Spleen (tissue), 11 donors: ENCODE results near the gene GBP2. TPM values are rescaled to one million over a fixed set of nuclear protein-coding genes. Genes with fewer than 3 reads are reported as not detected.

Experiments
- DNase-seq: peaks from one replicate; pipeline ENCODE4 v3.0.0-alpha.2; 2020
- H3K27ac ChIP-seq, 8 donors: fragments of 200-600 bp; sonication (generic) in 7 of 8; 1 replicate in 4 of 8; 2 replicates in 4 of 8; pipeline versions ENCODE4 v1.5.0 to v1.8.0; 2016 to 2021; ENCODE audit warnings: inconsistent platforms in 4 of 8, mild to moderate bottlenecking in 4 of 8, moderate library complexity in 1 of 8
- H3K27me3 ChIP-seq, 7 donors: fragments of 200-600 bp; sonication (generic) in 6 of 7; replicated peaks in 1 of 7; 1 replicate in 4 of 7; 2 replicates in 3 of 7; pipeline versions ENCODE4 v1.5.0 to v1.8.0; 2016 to 2021; ENCODE audit warnings: inconsistent platforms in 3 of 7, mild to moderate bottlenecking in 1 of 7
- H3K36me3 ChIP-seq, 6 donors: fragments of 200-600 bp; sonication (generic) in 5 of 6; 1 replicate in 4 of 6; 2 replicates in 2 of 6; pipeline versions ENCODE4 v1.5.0 to v1.8.0; 2016 to 2021; ENCODE audit warnings: inconsistent platforms in 2 of 6
- H3K4me1 ChIP-seq, 6 donors: fragments of 200-600 bp; sonication (generic) in 5 of 6; 1 replicate in 3 of 6; 2 replicates in 3 of 6; pipeline versions ENCODE4 v1.5.0 to v1.8.0; 2016 to 2021; ENCODE audit warnings: inconsistent platforms in 3 of 6
- H3K4me3 ChIP-seq, 8 donors: fragments of 200-600 bp; sonication (generic) in 7 of 8; 1 replicate in 4 of 8; 2 replicates in 4 of 8; pipeline versions ENCODE4 v1.5.0 to v1.8.0; 2016 to 2021; ENCODE audit warnings: inconsistent platforms in 4 of 8, mild to moderate bottlenecking in 4 of 8, moderate library complexity in 2 of 8
- H3K9me3 ChIP-seq, 8 donors: fragments of 200-600 bp; sonication (generic) in 7 of 8; 1 replicate in 4 of 8; 2 replicates in 4 of 8; pipeline versions ENCODE4 v1.5.0 to v1.8.0; 2016 to 2021; ENCODE audit warnings: inconsistent platforms in 4 of 8
- POLR2A ChIP-seq, 3 donors: fragments of 450-650 bp; IDR thresholded peaks; one replicate each; pipeline ENCODE4 v1.5.1; 2017; ENCODE audit warnings: antibody characterized with exemption in 3 of 3, mild to moderate bottlenecking in 1 of 3
- POLR2AphosphoS5 ChIP-seq, 3 donors: sonication (generic); formaldehyde crosslinking; IDR thresholded peaks; one replicate each; pipeline ENCODE4 v1.5.1; 2017; ENCODE audit warnings: antibody characterized with exemption in 3 of 3
- WGBS, 5 donors: extraction: QIAGEN DNeasy Blood & Tissue Kit in 3 of 5; methylation state at CpG; one replicate each; pipeline versions ENCODE4 v1.1.5 to v1.1.7; 2013 to 2018; 5-methylcytosine and 5-hydroxymethylcytosine counted together
- intact Hi-C: fragments of 100-400 bp; cut with DNase I; formaldehyde crosslinking; loops from one replicate; pipeline ENCODE4 v1.15.0; 2023; ENCODE audit warnings: low total_unique reads
- polyA plus RNA-seq, 3 donors: library from polyadenylated mRNA; stranded (reverse); fragments of 200-250 nt; gene quantifications; one replicate each; pipeline ENCODE4 v1.2.1, GENCODE V29; 2013
- total RNA-seq, 7 donors: library from RNA; depleted of rRNA in 3 of 7; stranded (reverse); fragments of >200 nt in 3 of 7; fragmentation: NEBNext Ultra II Directional in 4 of 7; extraction: Animal tissue kit (Norgen Biotek cat#: 25700) in 4 of 7; gene quantifications; one replicate each; pipeline versions ENCODE4 v1.1.0 to v1.2.1, GENCODE V29; 2016 to 2021
- TF ChIP-seq, protein P1 (sequence below), 11 experiments: fragments of 200-600 bp in 7 of 11; fragments of 450-650 bp in 4 of 11; sonication (generic) in 4 of 11; IDR thresholded peaks in 8 of 11; conservative IDR thresholded peaks in 3 of 11; 1 replicate in 7 of 11; 2 replicates in 4 of 11; pipeline versions ENCODE4 v1.4.0 to v1.8.0; 2016 to 2021; ENCODE audit warnings: antibody characterized with exemption in 11 of 11, inconsistent platforms in 4 of 11, mild to moderate bottlenecking in 1 of 11
- donor health status: healthy with polysubstance abuse.
- donor health status: DM: no; HTN: no; CAD: no; lungs with moderate emphysema.
- donor health status: DM: no; HTN: no; CAD: no.
- donor health status: Bipolar disorder and iron deficiency.
- donor health status: healthy.
- donor health status: DM: no; HTN: no; CAD: no.
- donor health status: DM: yes; HTN: yes; CAD: no.

GBP2 gene
- total and polyA plus RNA-seq, 10 donors = 62.1 to 109 (median 79.6) TPM

- no peak overlapping the region for H3K27ac ChIP-seq
- 81 to 91% (median 86%) methylated on average over 4 of the region's 4 CpGs for WGBS, 5 donors
- no peak overlapping the region for H3K4me3 ChIP-seq
- no peaks in the 10 kb centered on the region for H3K27me3 ChIP-seq
- no peak for DNase-seq
- no peak for TF ChIP-seq POLR2AphosphoS5 (IDR thresholded peaks at IDR 0.05)
- TF ChIP-seq POLR2A (IDR thresholded peaks at IDR 0.05) = no peak
- TF ChIP-seq, protein P1, sequence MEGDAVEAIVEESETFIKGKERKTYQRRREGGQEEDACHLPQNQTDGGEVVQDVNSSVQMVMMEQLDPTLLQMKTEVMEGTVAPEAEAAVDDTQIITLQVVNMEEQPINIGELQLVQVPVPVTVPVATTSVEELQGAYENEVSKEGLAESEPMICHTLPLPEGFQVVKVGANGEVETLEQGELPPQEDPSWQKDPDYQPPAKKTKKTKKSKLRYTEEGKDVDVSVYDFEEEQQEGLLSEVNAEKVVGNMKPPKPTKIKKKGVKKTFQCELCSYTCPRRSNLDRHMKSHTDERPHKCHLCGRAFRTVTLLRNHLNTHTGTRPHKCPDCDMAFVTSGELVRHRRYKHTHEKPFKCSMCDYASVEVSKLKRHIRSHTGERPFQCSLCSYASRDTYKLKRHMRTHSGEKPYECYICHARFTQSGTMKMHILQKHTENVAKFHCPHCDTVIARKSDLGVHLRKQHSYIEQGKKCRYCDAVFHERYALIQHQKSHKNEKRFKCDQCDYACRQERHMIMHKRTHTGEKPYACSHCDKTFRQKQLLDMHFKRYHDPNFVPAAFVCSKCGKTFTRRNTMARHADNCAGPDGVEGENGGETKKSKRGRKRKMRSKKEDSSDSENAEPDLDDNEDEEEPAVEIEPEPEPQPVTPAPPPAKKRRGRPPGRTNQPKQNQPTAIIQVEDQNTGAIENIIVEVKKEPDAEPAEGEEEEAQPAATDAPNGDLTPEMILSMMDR (IDR thresholded peaks at IDR 0.05 in 8 of 11, conservative IDR thresholded peaks at IDR 0.05 in 3 of 11) = no peak
- no peaks in the 10 kb centered on the region for H3K36me3 ChIP-seq
- intact Hi-C loops = no loop called here
- no peaks in the 10 kb centered on the region for H3K9me3 ChIP-seq
- H3K4me1 ChIP-seq = no peaks in the 10 kb centered on the region
Observed at GRCh38 chr1:89170170-89171066, 44.5 kb upstream of the GBP2 start.

DNA sequence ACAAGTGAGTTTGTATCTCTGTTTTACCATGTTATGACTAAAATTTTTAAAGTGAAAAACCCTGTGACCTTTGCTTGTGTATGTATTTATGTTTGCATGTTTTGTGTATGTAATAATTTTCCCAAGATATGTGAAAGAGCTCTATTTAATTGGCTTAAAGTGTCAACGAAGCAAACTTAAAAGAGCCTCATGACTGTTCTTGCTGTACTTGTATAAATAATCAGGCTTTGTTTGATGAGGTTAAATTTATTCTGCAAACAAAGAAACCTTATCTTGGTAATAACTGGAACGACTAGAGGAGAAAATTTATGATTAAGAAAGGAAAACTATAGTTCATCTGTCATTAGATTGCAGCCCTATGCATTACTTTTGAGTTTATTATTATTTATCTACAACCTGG is 43.3 kb upstream of the GBP2 start:
- intact Hi-C loops = no loop called here
- Histone ChIP-seq H3K4me1 (no peaks in the 10 kb centered on the region), H3K27me3 (no peaks in the 10 kb centered on the region), H3K4me3 (no peak overlapping the region), H3K27ac (no peak overlapping the region), H3K36me3 (no peaks in the 10 kb centered on the region), H3K9me3 (no peaks in the 10 kb centered on the region)
- WGBS, 5 donors = 76 to 81% (median 77%) methylated on average over 2 of the region's 2 CpGs
- no peak for DNase-seq
- TF ChIP-seq POLR2A (IDR thresholded peaks at IDR 0.05) (no peak), POLR2AphosphoS5 (IDR thresholded peaks at IDR 0.05) (no peak)
- TF ChIP-seq, protein P1 (IDR thresholded peaks at IDR 0.05 in 8 of 11, conservative IDR thresholded peaks at IDR 0.05 in 3 of 11) = no peak

DNA sequence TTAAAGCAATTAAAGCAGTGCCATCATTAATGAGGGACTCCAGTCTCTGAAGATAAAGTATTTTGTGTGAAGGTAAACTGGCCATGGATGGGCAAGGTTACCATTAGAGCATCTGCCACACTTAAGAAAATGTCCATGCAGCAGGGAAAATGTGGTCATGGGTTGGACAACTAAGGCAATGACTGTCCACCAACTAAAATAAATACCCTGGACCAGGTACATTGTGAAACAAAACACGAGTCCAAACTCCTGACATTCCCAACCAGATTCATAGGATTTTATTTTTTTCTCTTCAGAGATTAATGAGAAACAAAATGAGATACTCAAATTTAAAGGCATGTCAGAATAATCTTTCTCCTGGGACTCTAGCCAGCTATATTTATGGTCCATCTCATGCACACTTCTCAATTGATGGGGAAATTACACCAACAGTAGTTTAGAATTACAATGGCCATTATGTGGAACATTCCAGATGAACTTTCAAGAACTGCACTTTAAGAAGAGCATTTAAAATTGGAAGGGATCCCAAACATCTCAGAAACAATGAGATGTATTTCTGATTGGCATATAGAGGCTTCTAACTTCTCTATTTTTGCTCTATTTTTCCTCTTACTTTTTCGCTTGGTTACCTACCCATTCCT is 41.8 kb upstream of the GBP2 start:
- Histone ChIP-seq H3K27ac (no peak overlapping the region), H3K9me3 (no peaks in the 10 kb centered on the region), H3K27me3 (no peaks in the 10 kb centered on the region), H3K36me3 (no peaks in the 10 kb centered on the region), H3K4me3 (no peak overlapping the region), H3K4me1 (no peaks in the 10 kb centered on the region)
- DNase-seq = no peak
- 77 to 86% (median 83%) methylated on average over 2 of the region's 2 CpGs for WGBS, 5 donors
- TF ChIP-seq, protein P1 (IDR thresholded peaks at IDR 0.05 in 8 of 11, conservative IDR thresholded peaks at IDR 0.05 in 3 of 11) = no peak
- TF ChIP-seq POLR2AphosphoS5 (IDR thresholded peaks at IDR 0.05) (no peak), POLR2A (IDR thresholded peaks at IDR 0.05) (no peak)
- intact Hi-C loops = no loop called here

DNA sequence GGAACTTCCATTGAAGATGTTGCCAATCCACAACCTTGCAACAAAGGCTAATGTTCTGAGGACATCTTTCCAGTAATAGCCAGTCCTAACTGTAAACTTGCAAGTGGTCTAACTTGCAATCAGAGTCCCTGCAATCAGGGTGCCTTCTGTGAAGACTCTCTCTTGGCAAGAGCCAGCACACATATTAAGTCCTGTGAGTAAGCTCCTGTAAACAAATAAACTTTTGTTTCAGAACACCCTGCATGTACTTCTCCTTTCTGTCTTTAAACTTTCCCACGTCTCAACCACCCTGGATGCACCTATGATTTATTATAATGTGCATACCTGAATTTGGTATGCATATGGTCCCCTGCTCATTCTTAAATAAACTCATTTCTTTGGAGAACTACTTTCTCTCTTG is 40.8 kb upstream of the GBP2 start:
- no peak for DNase-seq
- WGBS, 5 donors = 57 to 77% (median 66%) methylated on average over 1 of the region's 1 CpG
- H3K27me3 ChIP-seq = no peaks in the 10 kb centered on the region
- no peaks in the 10 kb centered on the region for H3K9me3 ChIP-seq
- intact Hi-C loops = no loop called here
- no peaks in the 10 kb centered on the region for H3K36me3 ChIP-seq
- H3K4me3 ChIP-seq = no peak overlapping the region
- TF ChIP-seq, protein P1 (IDR thresholded peaks at IDR 0.05 in 8 of 11, conservative IDR thresholded peaks at IDR 0.05 in 3 of 11) = no peak
- TF ChIP-seq POLR2AphosphoS5 (IDR thresholded peaks at IDR 0.05) = no peak
- TF ChIP-seq POLR2A (IDR thresholded peaks at IDR 0.05) = no peak
- no peaks in the 10 kb centered on the region for H3K4me1 ChIP-seq
- H3K27ac ChIP-seq = no peak overlapping the region
